CD4-positive, alpha-beta memory T cell (primary cell): ENCODE measurements around the gene ABCC9. TPM values are rescaled to one million over a fixed set of nuclear protein-coding genes. Genes with fewer than 3 reads are reported as not detected.

Source experiments
- CTCF ChIA-PET: fragments of 350-600 bp; sonication (Branson Sonifier 250); formaldehyde crosslinking; loops from one replicate; lab custom pipeline; 2021; ENCODE audit warnings: inconsistent platforms; ENCODE audit not compliant: partially characterized antibody; lab: Charles Lee
- POLR2A ChIA-PET: fragments of 350-600 bp; sonication (Branson Sonifier 250); formaldehyde crosslinking; loops from one replicate; lab custom pipeline; 2021; ENCODE audit not compliant: partially characterized antibody; lab: Charles Lee
- DNase-seq, 5 donors: peaks; one replicate each; pipeline versions ENCODE4 v3.0.0 to v3.0.0-alpha.2; 2020 to 2022; ENCODE audit warnings: mixed read lengths in 1 of 5
- H3K27ac ChIP-seq: one replicate; pipeline ENCODE4 v1.7.0; 2013; ENCODE audit warnings: low read depth, low read length
- H3K27me3 ChIP-seq: 2 replicates; pipeline ENCODE4 v1.7.0; 2013; ENCODE audit warnings: mild to moderate bottlenecking, low read length, moderate library complexity; ENCODE audit not compliant: insufficient read depth
- H3K36me3 ChIP-seq: 2 replicates; pipeline ENCODE4 v1.7.0; 2013; ENCODE audit warnings: mild to moderate bottlenecking, low read length, moderate library complexity; ENCODE audit not compliant: insufficient read depth
- H3K4me1 ChIP-seq: 2 replicates; pipeline ENCODE4 v1.7.0; 2013; ENCODE audit warnings: mild to moderate bottlenecking, low read length, moderate library complexity; ENCODE audit not compliant: insufficient read depth
- H3K4me3 ChIP-seq, 2 donors: one replicate each; pipeline ENCODE4 v1.7.0; 2013; ENCODE audit warnings: low read length in 2 of 2, mild to moderate bottlenecking in 1 of 2
- H3K9me3 ChIP-seq, 2 donors: one replicate each; pipeline ENCODE4 v1.7.0; 2013; ENCODE audit warnings: low read length in 2 of 2, control low read depth in 1 of 2; ENCODE audit not compliant: control insufficient read depth in 1 of 2
- H3K27ac Mint-ChIP-seq, 7 donors: one replicate each; pipeline ENCODE4 v1.8.0; 2020 to 2021; ENCODE audit warnings: mixed read lengths in 7 of 7, mild to moderate bottlenecking in 6 of 7, inconsistent platforms in 3 of 7, moderate library complexity in 3 of 7
- H3K27me3 Mint-ChIP-seq, 2 donors: one replicate each; pipeline ENCODE4 v1.8.0; 2020 to 2021; ENCODE audit warnings: mixed read lengths in 2 of 2
- H3K36me3 Mint-ChIP-seq, 2 donors: one replicate each; pipeline ENCODE4 v1.8.0; 2020 to 2021; ENCODE audit warnings: mixed read lengths in 2 of 2, inconsistent platforms in 1 of 2, mild to moderate bottlenecking in 1 of 2
- H3K4me1 Mint-ChIP-seq, 4 donors: one replicate each; pipeline ENCODE4 v1.8.0; 2020 to 2021; ENCODE audit warnings: mixed read lengths in 4 of 4, mild to moderate bottlenecking in 1 of 4
- H3K4me3 Mint-ChIP-seq, 8 donors: one replicate each; pipeline ENCODE4 v1.8.0; 2020 to 2021; ENCODE audit warnings: mixed read lengths in 8 of 8, mild to moderate bottlenecking in 7 of 8, moderate library complexity in 6 of 8, inconsistent platforms in 3 of 8
- H3K9me3 Mint-ChIP-seq, 8 donors: one replicate each; pipeline ENCODE4 v1.8.0; 2020 to 2021; ENCODE audit warnings: mixed read lengths in 8 of 8, mild to moderate bottlenecking in 5 of 8, inconsistent platforms in 3 of 8, moderate library complexity in 1 of 8
- intact Hi-C: fragments of 100-400 bp; cut with micrococcal nuclease; formaldehyde crosslinking; loops from one replicate; pipeline ENCODE4 v1.15.1; 2023
- polyA plus RNA-seq, 2 donors: library from polyadenylated mRNA; unstranded; fragments of 300-500 nt; fragmentation: Illumina TruSeq; gene quantifications; one replicate each; pipeline ENCODE4 v1.2.3, GENCODE V29; 2021
- total RNA-seq, 2 experiments: library from RNA; stranded (reverse); gene quantifications; one replicate each; pipeline ENCODE4 v1.2.3, GENCODE V29; 2021

The ABCC9 gene
- total and polyA plus RNA-seq, 4 experiments from 2014 or later = not detected

DNA sequence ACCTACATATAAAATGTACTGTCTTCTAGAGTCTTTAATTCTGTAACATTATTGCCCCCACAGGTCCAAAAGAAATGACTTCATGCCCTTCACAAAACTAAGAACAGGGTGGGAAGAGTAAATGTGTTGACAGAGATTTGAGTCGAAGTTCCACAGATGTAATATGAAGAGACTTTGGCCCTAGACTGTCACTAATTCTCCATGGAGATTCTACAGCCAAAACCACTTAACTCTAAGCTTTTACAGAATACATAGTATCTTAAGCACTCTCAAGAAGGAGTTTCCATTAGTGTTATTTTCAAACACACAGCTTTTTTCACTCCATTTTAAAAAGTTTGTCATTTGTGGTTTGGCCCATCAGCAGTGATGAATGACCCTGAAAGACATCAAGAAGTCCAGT lies 56.3 kb downstream of the ABCC9 start:
- H3K4me1 ChIP-seq = no peaks in the 10 kb centered on the region
- H3K9me3 ChIP-seq = no peaks in the 10 kb centered on the region
- ChIA-PET POLR2A (no interaction called here), CTCF (no interaction called here)
- Mint-ChIP-seq H3K4me1 (no peaks in the 10 kb centered on the region), H3K4me3 (no peak overlapping the region), H3K36me3 (no peaks in the 10 kb centered on the region), H3K9me3 (no peaks in the 10 kb centered on the region), H3K27ac (no peak overlapping the region), H3K27me3 (peaks cover 6 to 9% of the 10 kb centered on the region in 2 donors)
- H3K4me3 ChIP-seq = no peak overlapping the region
- H3K27me3 ChIP-seq = no peaks in the 10 kb centered on the region
- H3K27ac ChIP-seq = no peak overlapping the region
- no peaks in the 10 kb centered on the region for H3K36me3 ChIP-seq
- intact Hi-C loops = no loop called here
- DNase-seq = no peak

DNA sequence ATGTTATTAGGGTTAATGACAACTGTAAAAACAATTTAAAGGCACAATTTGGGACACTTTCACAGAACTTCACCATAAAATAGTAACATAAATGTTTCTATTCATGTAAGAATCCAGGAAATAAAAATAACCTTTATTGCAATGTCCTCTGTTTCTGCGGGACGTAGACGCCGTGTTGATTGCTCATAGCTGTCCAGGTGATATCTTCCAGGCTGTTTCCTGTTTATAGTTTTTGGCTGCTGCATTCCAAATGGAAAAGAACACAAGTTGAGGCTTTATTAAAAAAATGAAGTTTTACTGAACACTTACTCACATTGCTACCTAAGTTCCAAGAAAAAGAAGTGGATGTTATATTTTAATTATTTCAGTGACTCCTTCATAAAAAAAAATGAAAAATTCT lies 58.6 kb downstream of the ABCC9 start:
- POLR2A ChIA-PET = no interaction called here
- Mint-ChIP-seq H3K9me3 (no peaks in the 10 kb centered on the region), H3K27me3 (peaks cover 6 to 7% of the 10 kb centered on the region in 2 donors), H3K27ac (no peak overlapping the region), H3K4me1 (no peaks in the 10 kb centered on the region), H3K36me3 (no peaks in the 10 kb centered on the region), H3K4me3 (no peak overlapping the region)
- DNase-seq = no peak
- H3K9me3 ChIP-seq = no peaks in the 10 kb centered on the region
- no peaks in the 10 kb centered on the region for H3K27me3 ChIP-seq
- H3K4me3 ChIP-seq = no peak overlapping the region
- H3K4me1 ChIP-seq = no peaks in the 10 kb centered on the region
- H3K36me3 ChIP-seq = no peaks in the 10 kb centered on the region
- intact Hi-C loops = no loop called here
- CTCF ChIA-PET = no interaction called here
- H3K27ac ChIP-seq = no peak overlapping the region

- Histone ChIP-seq H3K27ac (no peak overlapping the region), H3K27me3 (no peaks in the 10 kb centered on the region), H3K36me3 (no peaks in the 10 kb centered on the region), H3K4me1 (no peaks in the 10 kb centered on the region), H3K4me3 (no peak overlapping the region), H3K9me3 (no peaks in the 10 kb centered on the region)
- H3K4me3 Mint-ChIP-seq = no peak overlapping the region
- peaks cover 6 to 7% of the 10 kb centered on the region in 2 donors for H3K27me3 Mint-ChIP-seq
- intact Hi-C loops = no loop called here
- no peak for DNase-seq
- H3K4me1 Mint-ChIP-seq = no peaks in the 10 kb centered on the region
- H3K9me3 Mint-ChIP-seq = no peaks in the 10 kb centered on the region
- ChIA-PET POLR2A (no interaction called here), CTCF (no interaction called here)
- no peak overlapping the region for H3K27ac Mint-ChIP-seq
- no peaks in the 10 kb centered on the region for H3K36me3 Mint-ChIP-seq
Measured at GRCh38 chr12:21881965-21882364, 59.3 kb downstream of the ABCC9 start.

GRCh38 chr12:21879312-21879711 lies 61.9 kb downstream of the ABCC9 start:
- Mint-ChIP-seq H3K27ac (no peak overlapping the region), H3K36me3 (no peaks in the 10 kb centered on the region), H3K27me3 (peaks cover 3 to 4% of the 10 kb centered on the region in 2 donors), H3K4me3 (no peak overlapping the region), H3K9me3 (no peaks in the 10 kb centered on the region), H3K4me1 (no peaks in the 10 kb centered on the region)
- no peaks in the 10 kb centered on the region for H3K36me3 ChIP-seq
- H3K27ac ChIP-seq = no peak overlapping the region
- no peak overlapping the region for H3K4me3 ChIP-seq
- H3K9me3 ChIP-seq = no peaks in the 10 kb centered on the region
- no peak for DNase-seq
- no peaks in the 10 kb centered on the region for H3K27me3 ChIP-seq
- intact Hi-C loops = no loop called here
- ChIA-PET CTCF (no interaction called here), POLR2A (no interaction called here)
- no peaks in the 10 kb centered on the region for H3K4me1 ChIP-seq

DNA sequence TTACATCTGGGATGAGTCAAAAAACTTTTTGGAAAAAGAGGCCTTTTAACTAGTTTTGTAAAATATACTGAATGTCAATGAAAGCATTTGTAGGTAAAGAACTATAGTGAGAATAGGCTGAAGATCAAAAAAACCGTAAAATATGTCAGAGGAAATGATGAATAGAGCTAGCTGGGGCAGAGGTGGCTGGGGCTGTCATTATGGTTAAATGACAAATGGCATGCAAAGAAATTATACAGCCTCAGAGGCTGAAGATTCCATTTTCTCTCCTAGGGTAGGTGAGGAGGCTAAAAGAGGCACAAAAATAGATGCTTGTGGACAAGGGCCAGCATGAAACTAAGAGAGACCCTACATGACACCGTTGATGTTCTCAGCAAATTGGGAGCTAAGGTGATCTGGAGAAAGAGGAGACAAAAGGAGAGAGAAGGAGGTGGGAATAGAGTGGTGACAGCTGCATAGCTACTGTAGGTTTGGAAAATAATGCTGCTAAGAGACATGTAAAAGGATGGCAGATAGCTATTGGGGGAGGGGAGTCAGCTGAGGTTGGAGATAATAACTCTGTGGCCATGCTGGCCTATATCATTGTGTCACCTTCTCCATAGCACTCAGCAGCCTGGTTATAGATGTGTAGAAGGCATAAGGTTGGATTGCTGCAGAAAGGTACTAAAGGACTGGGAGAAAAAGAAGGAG lies 63.8 kb downstream of the ABCC9 start:
- POLR2A ChIA-PET = no interaction called here
- Histone ChIP-seq H3K36me3 (no peaks in the 10 kb centered on the region), H3K9me3 (no peaks in the 10 kb centered on the region), H3K27me3 (no peaks in the 10 kb centered on the region), H3K27ac (no peak overlapping the region), H3K4me1 (no peaks in the 10 kb centered on the region), H3K4me3 (no peak overlapping the region)
- H3K27ac Mint-ChIP-seq = no peak overlapping the region
- no peak overlapping the region for H3K4me3 Mint-ChIP-seq
- H3K4me1 Mint-ChIP-seq = no peaks in the 10 kb centered on the region
- CTCF ChIA-PET = no interaction called here
- intact Hi-C loops = no loop called here
- DNase-seq = no peak
- no peaks in the 10 kb centered on the region for H3K36me3 Mint-ChIP-seq
- H3K9me3 Mint-ChIP-seq = peaks cover 0 to 8% (median 3%) of the 10 kb centered on the region in 8 donors
- H3K27me3 Mint-ChIP-seq = peaks cover 3 to 4% of the 10 kb centered on the region in 2 donors

GRCh38 chr12:21865846-21866245 lies 75.4 kb downstream of the ABCC9 start:
- Mint-ChIP-seq H3K27ac (no peak overlapping the region), H3K27me3 (peaks cover 2% of the 10 kb centered on the region in 2 donors), H3K4me3 (no peak overlapping the region), H3K4me1 (no peaks in the 10 kb centered on the region), H3K36me3 (no peaks in the 10 kb centered on the region), H3K9me3 (peaks cover 0 to 3% (median 0%) of the 10 kb centered on the region in 8 donors)
- DNase-seq = no peak
- ChIA-PET CTCF (no interaction called here), POLR2A (no interaction called here)
- H3K36me3 ChIP-seq = no peaks in the 10 kb centered on the region
- no peak overlapping the region for H3K27ac ChIP-seq
- intact Hi-C loops = no loop called here
- no peaks in the 10 kb centered on the region for H3K4me1 ChIP-seq
- H3K27me3 ChIP-seq = no peaks in the 10 kb centered on the region
- no peak overlapping the region for H3K4me3 ChIP-seq
- no peaks in the 10 kb centered on the region for H3K9me3 ChIP-seq

GRCh38 chr12:21860534-21860933 lies 80.7 kb downstream of the ABCC9 start:
- Histone ChIP-seq H3K4me3 (no peak overlapping the region), H3K4me1 (no peaks in the 10 kb centered on the region), H3K27me3 (no peaks in the 10 kb centered on the region), H3K27ac (no peak overlapping the region), H3K9me3 (no peaks in the 10 kb centered on the region), H3K36me3 (no peaks in the 10 kb centered on the region)
- CTCF ChIA-PET = no interaction called here
- H3K27ac Mint-ChIP-seq = no peak overlapping the region
- no peaks in the 10 kb centered on the region for H3K36me3 Mint-ChIP-seq
- H3K27me3 Mint-ChIP-seq = peaks cover 2% of the 10 kb centered on the region in 2 donors
- H3K4me1 Mint-ChIP-seq = no peaks in the 10 kb centered on the region
- intact Hi-C loops = no loop called here
- no peak for DNase-seq
- no peaks in the 10 kb centered on the region for H3K9me3 Mint-ChIP-seq
- no peak overlapping the region for H3K4me3 Mint-ChIP-seq
- POLR2A ChIA-PET = no interaction called here
